ENCODE data around the gene MTRF1L. TPM values are rescaled to one million over a fixed set of nuclear protein-coding genes. Genes with fewer than 3 reads are reported as not detected.

The MTRF1L gene
- total and polyA plus RNA-seq, 2 of the 13 experiments (the other 11 are each of a cell fraction or from before 2014, with no cell fraction given), result 17.6 to 28.7 TPM

DNA sequence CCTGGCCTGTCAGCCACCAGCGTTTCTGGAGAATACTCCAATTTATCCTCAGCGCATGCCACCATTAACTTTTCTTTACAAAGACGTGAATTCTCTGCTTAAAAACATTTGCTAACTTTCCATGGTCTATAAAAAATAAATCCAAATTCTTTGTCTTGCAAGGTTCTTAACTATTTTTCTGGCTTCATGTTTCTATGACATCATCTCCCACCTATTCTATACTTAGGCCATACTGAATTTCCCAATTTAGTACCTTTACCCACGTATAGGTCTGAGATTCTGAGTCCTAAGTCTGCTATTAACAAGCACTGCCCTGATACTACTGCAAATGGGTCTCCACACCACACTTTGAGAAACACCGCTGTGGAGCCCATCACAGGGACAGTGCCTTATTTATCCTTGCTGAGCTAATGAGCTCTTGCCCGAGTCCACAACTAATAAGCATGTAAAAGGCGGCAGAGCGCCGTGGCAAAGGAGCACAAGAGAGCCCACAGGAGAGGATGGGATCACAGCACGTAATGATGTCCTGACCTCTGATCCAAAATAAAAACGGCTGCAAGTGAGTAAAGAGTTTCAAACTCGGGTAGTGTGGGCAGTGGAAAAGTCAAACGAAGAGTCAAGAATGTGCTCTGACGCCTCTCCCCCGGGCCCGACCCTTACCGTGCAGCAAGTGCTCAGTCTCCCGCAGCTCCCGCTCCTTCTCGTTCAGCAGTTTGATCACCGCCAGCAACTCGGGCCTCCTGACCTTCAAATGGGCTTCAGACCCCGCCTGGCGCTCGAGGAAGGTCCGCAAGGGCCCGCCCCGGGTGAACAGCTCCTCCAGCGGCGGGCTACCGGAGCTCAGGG lies 519 bp downstream of the MTRF1L start (continued):
- TF ChIP-seq, protein P1, sequence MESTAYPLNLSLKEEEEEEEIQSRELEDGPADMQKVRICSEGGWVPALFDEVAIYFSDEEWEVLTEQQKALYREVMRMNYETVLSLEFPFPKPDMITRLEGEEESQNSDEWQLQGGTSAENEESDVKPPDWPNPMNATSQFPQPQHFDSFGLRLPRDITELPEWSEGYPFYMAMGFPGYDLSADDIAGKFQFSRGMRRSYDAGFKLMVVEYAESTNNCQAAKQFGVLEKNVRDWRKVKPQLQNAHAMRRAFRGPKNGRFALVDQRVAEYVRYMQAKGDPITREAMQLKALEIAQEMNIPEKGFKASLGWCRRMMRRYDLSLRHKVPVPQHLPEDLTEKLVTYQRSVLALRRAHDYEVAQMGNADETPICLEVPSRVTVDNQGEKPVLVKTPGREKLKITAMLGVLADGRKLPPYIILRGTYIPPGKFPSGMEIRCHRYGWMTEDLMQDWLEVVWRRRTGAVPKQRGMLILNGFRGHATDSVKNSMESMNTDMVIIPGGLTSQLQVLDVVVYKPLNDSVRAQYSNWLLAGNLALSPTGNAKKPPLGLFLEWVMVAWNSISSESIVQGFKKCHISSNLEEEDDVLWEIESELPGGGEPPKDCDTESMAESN (CRISPR knock-in tag; conservative IDR thresholded peaks at IDR 0.05), result 0 out of 2 replicates have a peak, but pooled peaks have one; percentile 33
- TF ChIP-seq ZNF468 (CRISPR knock-in tag; IDR thresholded peaks at IDR 0.05), result no peak
- TF ChIP-seq KMT2A (CRISPR knock-in tag; IDR thresholded peaks at IDR 0.05), result no peak; the same call in 1 of the 2 replicates
- TF ChIP-seq ZBTB3 (CRISPR knock-in tag; IDR thresholded peaks at IDR 0.05; ENCODE audit: borderline replicate concordance, low read depth), result 0 out of 2 replicates have a peak, but pooled peaks have one; percentile 9
- 0 out of 2 replicates have a peak, but pooled peaks have one; percentile 22 for TF ChIP-seq ZNF274 (CRISPR knock-in tag; IDR thresholded peaks at IDR 0.05)
- peak; percentile 52; the same call in 1 of the 2 replicates for TF ChIP-seq ZNF615 (CRISPR knock-in tag; IDR thresholded peaks at IDR 0.05; ENCODE audit: borderline replicate concordance)
- no peak for TF ChIP-seq ZBTB40 (IDR thresholded peaks at IDR 0.05)
- TF ChIP-seq ZBTB40 (CRISPR knock-in tag; IDR thresholded peaks at IDR 0.05), result no peak
- TF ChIP-seq HIVEP1 (CRISPR knock-in tag; IDR thresholded peaks at IDR 0.05), result no peak
- TF ChIP-seq ZNF224 (CRISPR knock-in tag; IDR thresholded peaks at IDR 0.05), result peak; percentile 21; the same call in 1 of the 2 replicates
- 0 out of 2 replicates have a peak, but pooled peaks have one; percentile 39 for TF ChIP-seq GFI1 (CRISPR knock-in tag; IDR thresholded peaks at IDR 0.05; ENCODE audit: borderline replicate concordance)
- TF ChIP-seq ZNF121 (CRISPR knock-in tag; IDR thresholded peaks at IDR 0.05), result 0 out of 2 replicates have a peak, but pooled peaks have one; percentile 13
- TF ChIP-seq ZNF619 (CRISPR knock-in tag; IDR thresholded peaks at IDR 0.05), result no peak
- TF ChIP-seq ZNF382 (CRISPR knock-in tag; IDR thresholded peaks at IDR 0.05; ENCODE audit: borderline replicate concordance), result 0 out of 2 replicates have a peak, but pooled peaks have one; percentile 62
- TF ChIP-seq TRIM24 (CRISPR knock-in tag; IDR thresholded peaks at IDR 0.05), result no peak
- TF ChIP-seq GABPA (IDR thresholded peaks at IDR 0.05; ENCODE audit: low read depth, low read length), result no peak
- TF ChIP-seq GABPA (CRISPR knock-in tag; IDR thresholded peaks at IDR 0.05; ENCODE audit: low read depth), result peak; percentile 20; the same call in 1 of the 2 replicates
- TF ChIP-seq KLF9 (CRISPR knock-in tag; IDR thresholded peaks at IDR 0.05; ENCODE audit: low read depth), result 0 out of 2 replicates have a peak, but pooled peaks have one; percentile 39
- TF ChIP-seq ZNF598 (CRISPR knock-in tag; IDR thresholded peaks at IDR 0.05; ENCODE audit: borderline replicate concordance), result 0 out of 2 replicates have a peak, but pooled peaks have one; percentile 21

All from HepG2 (cell line).